ENCODE data around the gene SIPA1.
"Not testable (repeated sequence)": the region's sequence is repeated elsewhere in the genome, so short reads cannot be mapped to it uniquely, and the experiment has no call there.

The SIPA1 gene

DNA sequence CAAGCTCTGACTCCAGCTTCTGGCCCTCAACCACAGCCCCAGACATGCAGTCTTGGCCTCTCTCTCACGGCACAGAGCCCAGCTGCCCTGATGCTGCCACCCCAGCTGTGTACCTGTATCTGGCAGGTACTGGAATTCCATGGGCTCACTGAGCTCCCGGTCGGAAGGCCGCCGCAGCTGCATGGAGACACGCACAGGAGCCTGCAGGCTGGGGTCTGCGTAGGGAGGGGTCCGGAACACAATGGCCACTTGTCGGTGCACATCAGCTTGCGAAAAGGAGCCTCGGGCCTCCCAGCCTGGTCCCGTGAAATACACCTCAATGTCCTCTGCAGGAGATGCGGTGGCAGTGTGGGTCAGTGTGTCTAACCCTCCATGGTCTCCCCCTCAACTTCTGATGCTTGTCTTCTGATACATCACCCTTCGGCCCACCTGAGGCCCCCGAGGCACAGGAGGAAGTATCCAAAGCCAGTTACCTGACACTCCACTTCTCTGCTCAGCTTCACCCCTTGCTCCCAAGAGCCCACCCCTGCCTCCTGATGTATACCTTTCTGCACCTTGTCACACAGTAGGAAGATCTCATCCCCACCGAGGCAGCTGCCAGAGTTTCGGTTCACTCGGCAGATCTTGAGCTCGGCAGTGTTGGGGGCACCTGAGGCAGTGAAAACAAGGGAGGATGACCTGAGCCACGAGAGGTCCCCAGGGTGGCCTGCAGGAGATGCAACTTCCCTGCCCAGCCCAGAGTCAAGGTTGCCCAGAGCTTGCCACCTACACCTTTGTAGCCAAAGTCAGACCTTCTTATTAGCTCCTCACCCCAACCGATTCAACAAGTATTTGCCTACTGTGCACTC lies 20.5 kb downstream of the SIPA1 start:
- FAIRE-seq (no peak), DNase-seq (ENCODE audit: low spot score) (no peak)

DNA sequence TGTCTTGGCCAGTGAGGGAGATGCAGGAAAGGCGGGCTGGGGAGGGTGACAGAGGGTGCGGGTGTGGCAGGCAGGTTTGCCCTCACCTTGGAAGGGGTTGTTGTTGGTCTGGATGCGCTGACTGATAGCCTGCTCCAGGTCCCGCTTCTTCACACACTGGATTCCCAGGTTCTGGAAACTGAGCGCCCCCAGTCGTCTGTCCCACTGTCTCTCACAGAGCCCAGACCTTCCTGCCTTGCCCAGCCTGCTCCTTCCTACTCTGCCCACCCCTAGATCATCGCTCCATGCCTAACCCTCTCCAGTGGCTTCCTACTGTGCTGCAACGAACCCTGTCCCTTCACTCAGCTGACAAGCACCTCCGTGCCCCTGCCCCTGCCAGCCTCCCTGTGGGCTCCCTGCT lies 22.1 kb downstream of the SIPA1 start:
- DNase-seq (ENCODE audit: low spot score): no peak
- no peak for FAIRE-seq

DNA sequence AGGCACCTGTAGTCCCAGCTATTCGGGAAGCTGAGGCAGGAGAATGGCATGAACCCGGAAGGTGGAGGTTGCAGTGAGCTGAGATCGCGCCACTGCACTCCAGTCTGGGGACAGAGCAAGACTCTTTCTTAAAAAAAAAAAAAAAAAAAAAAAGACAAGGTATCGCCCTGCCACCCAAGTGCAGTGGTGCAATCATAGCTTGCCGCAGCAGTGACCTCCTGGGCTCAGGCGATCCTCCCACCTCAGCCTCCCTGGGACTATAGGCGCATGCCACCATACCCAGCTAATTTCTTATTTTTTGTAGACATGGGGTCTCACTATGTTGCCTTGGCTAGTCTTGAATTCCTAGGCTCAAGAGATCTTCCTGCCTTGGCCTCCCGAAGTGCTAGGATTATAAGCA lies 23.0 kb downstream of the SIPA1 start:
- FAIRE-seq; DNase-seq (ENCODE audit: low spot score): not testable (repeated sequence)

DNA sequence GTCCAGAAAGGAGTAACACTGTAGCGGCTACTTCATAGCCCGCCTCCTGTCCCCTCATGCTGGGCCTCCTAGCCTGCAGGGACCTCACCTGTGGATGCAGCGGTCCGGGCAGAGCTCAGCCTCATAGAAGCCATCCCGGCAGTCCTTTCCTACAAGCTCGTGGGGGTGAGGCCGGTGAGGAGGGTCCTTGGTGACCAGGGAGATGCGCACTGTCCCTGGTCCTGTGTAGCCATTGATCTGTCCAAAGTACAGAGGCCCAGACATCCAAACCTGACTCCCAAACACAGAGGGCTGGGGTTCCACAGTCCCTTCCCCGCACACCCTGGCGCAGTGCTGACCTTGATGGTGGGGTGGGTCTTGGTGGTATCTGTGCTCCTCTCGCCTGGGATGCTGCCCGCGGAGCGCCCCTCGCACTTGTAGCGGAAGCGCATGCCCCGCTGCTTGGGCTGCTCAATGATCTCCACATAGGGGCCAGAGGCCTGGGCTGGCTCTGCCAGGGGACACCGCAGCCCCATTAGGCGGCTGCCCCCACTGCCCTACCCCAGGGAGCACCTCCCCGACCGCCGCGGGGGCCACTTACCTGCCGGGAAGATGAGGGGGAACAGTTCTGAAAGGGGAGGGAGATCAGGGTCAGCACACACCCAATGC lies 23.8 kb downstream of the SIPA1 start:
- FAIRE-seq: no peak

DNA sequence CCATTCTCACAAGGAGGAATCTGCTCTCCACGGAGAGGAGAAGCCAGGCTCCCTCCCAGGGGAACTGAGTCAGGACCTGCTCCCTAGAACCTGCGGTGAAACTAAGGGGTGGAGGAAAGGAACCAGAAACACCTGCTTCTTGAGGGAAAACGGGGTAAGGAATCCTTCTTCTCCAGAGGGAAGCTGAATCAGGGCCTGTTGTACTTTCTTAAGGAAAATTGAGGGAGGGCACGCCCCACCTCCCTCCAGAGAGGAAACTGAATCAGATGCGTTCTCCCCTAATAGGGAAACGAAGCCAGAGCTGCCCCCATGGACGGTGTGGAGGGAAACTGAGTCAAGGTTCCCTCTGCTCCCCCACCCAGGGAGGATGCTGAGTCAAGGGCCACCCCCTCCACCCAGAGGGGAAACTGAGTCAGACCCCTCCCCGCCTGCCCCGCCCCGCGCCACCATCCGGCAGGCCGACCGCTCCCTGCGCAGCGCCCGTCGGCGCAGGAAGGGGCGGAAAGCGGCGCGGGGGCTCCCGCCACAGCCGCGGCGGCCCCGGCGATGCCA lies 24.4 kb downstream of the SIPA1 start:
- FAIRE-seq (no peak), DNase-seq (ENCODE audit: low spot score) (no peak)

More for the DNA sequence above, 23.8 kb downstream of the SIPA1 start:
- no peak for DNase-seq (ENCODE audit: low spot score)

DNA sequence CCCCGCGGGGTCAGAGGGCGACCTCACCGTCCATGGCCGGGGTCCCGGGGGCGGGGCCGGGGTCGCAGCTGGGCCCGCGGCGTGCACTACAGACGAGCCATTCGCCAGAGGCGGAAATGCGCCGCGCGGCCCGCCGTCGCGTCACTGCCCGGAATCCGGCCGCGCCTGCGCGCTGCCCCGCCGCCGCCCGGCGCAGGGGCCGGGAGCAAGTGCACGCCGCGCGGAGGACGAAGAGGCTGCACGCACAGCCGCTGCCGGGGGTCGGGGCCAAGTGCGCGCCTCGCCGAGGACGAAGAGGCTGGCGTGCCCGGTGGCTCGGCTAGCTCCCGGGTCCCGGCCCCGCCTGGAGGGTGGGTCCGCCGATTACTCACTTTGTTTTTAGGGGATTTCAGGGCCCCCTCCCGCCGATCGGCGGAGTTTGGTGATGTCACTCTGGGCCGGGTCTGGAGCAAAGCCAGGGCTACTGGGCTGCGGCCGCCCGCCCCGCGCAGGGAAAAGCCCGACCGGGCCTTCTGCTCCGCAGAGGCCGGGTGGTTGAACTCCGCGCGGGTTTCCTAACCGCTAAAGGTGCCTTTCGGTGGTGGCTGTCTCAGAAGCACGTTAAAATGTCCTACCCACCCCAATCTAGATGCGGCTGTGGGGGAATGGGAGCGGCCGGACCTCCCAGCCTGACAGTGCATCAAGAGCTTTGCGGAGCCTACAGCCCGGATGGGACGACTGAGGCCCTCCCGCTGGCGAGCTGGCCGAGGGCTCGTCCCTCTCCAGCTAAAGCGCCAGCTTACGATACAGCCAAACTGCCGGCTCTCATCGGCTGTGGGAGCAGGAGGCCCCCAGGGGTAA lies 25.1 kb downstream of the SIPA1 start, which contains the start of gene RELA:
Gene RELA (minus strand): TSS at position 118 of the 840 bp plus-strand sequence. CDS start 84 bp downstream, at position 34.
- peak; percentile 87 for DNase-seq (ENCODE audit: low spot score)
- no peak for FAIRE-seq

DNA sequence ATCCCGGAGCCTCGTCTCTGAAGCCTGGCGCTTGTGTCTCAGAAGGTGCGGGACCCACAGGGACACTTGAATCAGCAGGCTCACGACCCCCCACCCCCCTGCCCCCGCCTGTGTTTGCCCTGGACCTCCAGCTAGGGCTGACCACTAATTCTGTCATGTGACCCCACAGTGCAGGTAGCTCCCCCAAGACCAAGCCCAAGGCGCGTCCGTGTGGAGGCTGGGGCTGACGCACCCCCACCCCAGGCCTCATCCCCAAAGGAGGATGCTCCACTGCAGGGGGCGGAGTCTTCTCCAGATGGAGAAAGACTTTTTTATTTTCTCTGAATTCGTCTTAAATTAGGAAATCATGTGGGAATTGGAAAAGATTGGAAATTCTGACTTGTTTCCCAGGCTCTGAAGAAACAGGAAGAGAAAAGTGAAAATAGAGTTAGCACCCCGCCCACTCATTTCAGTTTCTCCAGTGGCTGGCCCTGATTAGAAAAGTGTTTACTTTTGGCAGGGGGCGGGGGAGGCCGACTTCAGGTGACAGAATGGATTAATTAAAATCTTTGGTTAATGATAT lies 25.8 kb downstream of the SIPA1 start:
- FAIRE-seq (no peak), DNase-seq (ENCODE audit: low spot score) (no peak)

DNA sequence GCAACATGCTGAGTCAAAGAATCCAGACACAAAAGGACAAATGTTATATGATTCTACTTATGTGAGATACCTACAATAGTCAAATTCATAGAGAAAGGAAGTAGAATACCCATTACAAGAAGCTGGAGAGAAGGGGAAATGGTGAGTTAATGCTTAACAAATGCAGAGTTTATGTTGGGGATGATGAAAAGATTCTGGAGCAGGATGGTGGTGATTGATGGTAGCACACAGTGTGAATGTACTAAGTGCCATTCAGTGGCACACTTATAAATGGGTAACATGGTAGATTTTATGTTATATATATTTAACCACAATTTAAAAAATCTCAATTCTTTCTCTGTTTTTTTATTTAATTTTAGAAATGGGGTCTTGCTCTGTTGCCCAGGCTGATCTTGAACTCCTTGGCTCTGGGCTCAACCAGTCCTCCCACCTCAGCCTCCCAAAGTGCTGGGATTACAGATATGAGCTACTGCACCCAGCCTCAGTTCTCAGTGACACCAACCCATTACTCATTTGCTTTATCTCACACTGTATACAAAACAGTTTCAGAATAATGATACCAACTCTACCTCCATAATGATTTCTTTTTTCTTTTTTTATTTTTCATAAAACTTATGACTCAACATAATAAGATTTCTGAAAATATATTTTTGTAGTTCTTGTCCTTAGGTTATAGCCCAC lies 34.4 kb downstream of the SIPA1 start:
- no peak for DNase-seq (ENCODE audit: low spot score)
- FAIRE-seq: no peak

DNA sequence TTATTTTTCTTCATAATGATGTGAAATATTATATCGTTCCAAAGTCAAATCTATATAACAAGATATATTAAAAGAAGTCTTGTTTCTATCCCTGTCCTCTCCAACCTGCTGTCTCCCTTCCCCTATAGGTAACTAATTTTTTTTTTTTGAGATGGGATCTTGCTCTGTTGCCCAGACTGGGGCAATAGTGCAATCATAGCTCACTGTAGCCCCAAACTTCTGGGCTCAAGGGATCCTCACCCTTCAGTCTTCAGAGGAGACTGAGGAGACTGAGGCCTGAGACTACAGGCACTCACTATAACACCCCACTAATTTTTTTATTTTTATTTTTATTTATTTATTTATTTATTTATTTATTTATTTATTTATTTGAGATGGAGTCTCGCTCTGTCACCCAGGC lies 35.1 kb downstream of the SIPA1 start:
- no peak for FAIRE-seq
- DNase-seq (ENCODE audit: low spot score): no peak

DNA sequence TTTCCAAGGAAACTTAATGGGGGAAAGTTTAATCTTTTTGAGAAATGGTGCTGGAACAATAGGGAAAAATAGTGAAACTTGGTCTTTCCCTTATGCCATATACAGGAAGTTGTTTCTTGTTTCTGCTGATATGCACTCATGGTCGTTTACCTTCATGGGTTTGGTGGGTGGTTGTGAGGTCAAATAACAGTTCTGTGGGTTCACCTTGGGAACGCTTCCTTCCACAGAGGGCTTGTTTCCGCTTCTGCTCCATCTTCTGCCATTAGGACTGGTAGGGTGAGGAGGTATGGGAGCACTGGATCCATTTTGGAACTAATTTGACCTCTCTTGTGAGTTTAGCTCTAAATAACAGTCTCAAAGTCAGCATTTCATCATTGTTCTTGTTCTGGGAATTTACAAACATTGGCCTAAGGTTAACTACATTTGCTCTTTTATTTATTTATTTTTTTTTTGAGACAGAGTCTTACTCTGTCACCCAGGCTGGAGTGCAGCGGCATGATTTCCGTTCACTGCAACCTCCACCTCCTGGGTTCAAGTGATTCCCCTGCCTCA lies 42.4 kb downstream of the SIPA1 start:
- no peak for DNase-seq (ENCODE audit: low spot score)
- FAIRE-seq: no peak

DNA sequence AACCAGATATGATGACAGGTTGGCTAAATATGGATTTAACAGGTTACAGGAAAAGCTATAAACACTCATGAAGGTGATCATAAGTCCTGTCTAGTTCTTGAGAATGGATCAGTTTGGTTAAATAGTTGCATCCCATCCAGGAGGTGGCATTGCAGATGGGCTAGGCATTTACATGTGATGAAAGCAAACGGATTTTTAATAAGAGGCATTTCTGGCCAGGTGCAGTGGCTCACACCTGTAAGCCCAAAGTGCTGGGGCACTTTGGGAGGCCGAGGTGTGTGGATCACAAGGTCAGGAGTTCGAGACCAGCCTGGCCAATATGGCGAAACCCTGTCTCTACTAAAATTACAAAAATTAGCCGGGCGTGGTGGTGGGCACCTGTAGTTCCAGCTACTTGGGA lies 45.6 kb downstream of the SIPA1 start:
- not testable (repeated sequence) for DNase-seq (ENCODE audit: low spot score); FAIRE-seq

DNA sequence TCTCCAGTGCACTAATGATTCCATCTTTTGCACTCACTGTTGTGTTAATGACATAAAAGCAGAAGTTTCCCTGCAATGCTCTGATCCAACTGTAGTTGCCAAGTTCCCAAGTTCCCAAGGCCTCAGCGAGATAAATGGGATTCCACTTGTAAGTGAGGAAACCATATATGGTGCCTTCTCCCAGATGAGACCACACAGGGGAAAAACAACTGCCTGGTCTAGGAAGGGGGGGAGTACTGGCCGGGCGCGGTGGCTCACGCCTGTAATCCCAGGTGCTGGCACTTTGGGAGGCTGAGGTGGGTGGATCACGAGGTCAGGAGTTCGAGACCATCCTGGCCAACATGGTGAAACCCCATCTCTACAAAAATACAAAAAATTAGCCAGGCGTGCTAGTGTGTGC lies 48.1 kb downstream of the SIPA1 start:
- no peak for FAIRE-seq

DNA sequence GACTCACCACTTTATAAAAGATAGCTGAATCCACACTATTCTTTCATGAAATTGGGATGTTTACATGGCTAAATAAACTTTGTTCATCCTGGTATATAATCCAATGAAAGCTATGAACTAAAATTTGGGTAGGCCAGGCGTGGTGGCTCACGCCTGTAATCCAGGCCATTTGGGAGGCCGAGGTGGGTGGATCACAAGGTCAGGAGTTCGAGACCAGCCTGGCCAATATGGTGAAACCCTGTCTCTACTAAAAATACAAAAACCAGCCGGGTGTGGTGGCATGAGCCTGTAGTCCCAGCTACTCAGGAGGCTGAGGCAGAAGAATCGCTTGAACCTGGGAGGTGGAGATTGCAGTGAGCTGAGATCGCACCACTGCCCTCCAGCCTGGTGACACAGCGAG lies 53.9 kb downstream of the SIPA1 start:
- not testable (repeated sequence) for FAIRE-seq; DNase-seq (ENCODE audit: low spot score)

More for the DNA sequence above, 48.1 kb downstream of the SIPA1 start:
- no peak for DNase-seq (ENCODE audit: low spot score)

DNA sequence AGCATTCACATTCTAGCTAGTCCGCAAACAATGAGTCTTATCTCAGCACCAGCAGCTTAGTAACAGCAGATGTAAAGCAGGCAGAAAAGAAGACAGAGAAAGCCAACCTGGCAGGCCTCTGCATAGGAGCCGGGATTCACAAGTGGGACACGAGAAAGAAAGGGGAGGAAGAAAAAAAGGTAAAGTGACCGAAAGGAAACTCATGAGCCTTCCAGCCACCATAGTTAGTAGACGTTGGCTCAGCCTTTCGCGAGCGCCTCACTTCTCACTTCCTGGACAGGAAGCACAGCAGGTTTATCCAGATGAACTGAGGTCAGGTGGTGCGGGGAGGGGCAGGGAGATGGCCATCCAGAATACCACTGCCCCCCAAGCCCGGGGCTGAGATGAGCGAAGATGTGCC lies 54.5 kb downstream of the SIPA1 start:
- FAIRE-seq (no peak), DNase-seq (ENCODE audit: low spot score) (no peak)

DNA sequence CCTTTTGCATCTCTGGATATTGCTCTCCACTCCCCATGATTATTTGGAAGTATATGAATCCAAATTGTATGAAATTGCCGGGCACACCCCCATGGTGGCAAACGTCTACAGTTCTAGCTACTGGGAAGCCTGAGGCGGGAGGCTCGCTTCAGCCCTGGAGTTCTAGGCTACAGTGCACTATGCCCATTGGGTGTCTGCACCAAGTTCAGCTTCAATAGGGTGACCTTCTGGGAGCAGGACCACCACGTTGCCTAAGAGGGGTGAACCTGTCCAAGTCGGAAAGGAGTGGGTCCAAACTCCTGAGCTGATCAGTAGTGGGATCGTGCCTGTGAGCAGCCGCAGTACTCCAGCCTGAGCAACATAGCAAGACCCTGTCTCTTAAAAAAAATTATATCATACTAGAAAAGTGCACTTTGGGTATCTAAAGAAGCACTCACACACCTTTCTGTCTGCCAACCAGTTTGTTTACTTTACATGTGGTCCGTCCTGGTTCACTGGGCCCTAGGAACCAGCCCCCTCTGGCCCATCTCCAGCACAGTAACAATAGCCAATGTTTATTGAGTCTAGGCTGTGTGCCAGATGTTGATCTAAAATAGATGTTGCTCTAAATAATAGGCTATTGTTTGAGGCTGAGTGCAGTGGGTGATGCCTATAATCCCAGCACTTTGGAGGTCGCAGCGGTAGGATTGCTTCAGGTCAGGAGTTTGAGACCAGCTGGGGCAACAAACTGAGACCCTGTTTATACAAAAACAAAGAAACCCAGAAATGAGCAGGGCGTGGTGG lies 57.7 kb downstream of the SIPA1 start:
- DNase-seq (ENCODE audit: low spot score): no peak
- no peak for FAIRE-seq

DNA sequence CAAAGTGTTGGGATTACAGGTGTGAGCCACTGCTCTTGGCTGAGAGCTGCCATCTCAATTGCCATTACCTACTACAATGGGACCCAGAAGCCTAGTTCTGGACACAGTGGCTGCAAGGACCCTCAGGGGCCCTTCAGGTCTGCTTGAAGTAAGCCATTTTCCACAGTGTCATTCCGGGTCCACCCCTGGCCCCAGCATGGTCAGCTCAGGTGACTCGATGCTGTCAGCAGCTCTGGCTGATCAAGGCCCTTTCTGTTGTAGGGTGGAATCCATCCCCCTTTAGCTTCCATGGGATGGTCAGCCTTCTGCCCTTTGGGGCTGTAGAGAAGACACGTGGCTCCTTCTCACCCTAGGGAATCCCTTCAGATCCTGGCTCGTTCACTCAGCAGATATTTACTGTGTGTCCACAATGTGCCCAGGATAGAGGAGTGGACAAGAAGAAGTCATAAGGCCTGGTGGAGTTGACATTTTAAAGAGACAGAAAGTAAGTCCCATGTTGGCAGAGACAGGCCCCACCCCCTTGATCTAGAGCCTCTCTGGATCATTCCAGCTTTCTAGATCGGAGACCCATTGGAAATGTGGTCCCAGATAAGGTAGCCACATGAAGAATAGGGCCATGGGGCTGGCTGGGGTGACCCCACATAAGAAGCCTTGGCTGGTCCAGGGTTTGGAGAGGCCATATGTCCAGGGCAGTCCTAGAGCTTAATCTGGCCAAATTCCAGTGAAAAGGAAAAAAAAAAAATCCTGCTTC lies 59.1 kb downstream of the SIPA1 start:
- FAIRE-seq (no peak), DNase-seq (ENCODE audit: low spot score) (no peak)

DNA sequence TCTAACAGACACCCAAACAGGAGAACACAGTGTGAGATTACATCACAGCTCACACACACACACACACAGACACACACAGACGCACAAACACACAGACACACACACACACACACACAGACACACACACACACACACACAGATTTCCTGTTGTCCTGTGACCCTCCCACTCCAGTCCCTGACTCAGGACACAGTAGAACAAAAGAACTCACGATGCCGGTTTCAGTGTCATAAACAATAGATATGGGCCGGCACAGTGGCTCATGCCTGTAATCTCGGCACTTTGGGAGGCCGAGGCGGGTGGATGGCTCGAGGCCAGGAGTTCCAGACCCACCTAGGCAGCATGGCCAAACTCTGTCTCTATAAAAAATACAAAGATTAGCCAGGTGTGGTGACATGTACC lies 60.3 kb downstream of the SIPA1 start:
- DNase-seq (ENCODE audit: low spot score): no peak
- FAIRE-seq: no peak

DNA sequence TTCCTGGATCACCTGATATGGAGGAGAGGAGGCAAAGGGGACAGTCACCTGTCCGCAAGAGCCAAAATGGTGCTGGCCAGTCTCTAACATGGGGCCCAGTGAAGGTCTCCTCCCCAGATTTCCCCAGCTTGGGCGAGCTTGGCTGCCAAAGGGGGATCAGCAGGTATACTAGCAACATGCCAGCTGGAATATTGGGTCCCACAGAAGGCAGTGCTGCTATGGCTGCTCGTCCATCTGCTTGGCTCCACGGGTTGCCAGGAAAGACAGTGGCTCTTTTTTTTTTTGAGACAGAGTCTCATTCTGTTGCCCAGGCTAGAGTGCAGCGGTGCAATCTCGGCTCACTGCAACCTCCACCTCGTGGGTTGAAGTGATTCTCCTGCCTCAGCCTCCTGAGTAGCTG lies 61.4 kb downstream of the SIPA1 start:
- no peak for FAIRE-seq
- DNase-seq (ENCODE audit: low spot score): no peak

DNA sequence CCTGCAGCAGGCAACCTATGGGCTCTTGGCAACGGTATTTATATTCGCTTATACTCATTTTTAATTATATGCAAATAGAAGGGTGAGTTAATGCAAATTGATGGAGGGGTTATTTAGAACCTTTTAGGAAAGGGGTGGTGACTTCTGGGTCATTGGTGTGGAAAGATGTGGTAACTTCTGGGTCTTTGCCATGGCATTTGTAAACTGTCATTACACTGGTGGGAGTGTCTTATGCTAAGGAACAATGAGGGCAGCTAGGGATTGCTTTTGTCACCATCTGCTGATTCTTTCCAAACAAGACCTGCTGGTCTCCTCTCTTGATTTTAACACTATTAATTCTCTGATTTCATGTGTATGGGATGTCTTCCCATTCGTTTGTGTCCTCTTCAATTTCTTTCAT lies 62.5 kb downstream of the SIPA1 start:
- FAIRE-seq: no peak
- DNase-seq (ENCODE audit: low spot score): no peak
